Stimulated activated memory B cell treated with anti-CD40 and anti-IgM and Interleukin-4, amounts not matched to agents 10 μg/mL and 1 μg/mL and 100 μg/mL, for 72 hours (primary cell): ENCODE data around the gene TM7SF2.
"Not testable (repeated sequence)": the region's sequence is repeated elsewhere in the genome, so short reads cannot be mapped to it uniquely, and the experiment has no call there.

Source experiments
- ATAC-seq: fragments of 150-1000 bp; cut with Tn5 transposase; 2 replicates; pipeline ENCODE4 v1.10.0; 2021
- H3K27ac Mint-ChIP-seq: one replicate; pipeline ENCODE4 v1.8.0; 2022; ENCODE audit warnings: mild to moderate bottlenecking, mixed read lengths
- H3K27me3 Mint-ChIP-seq: one replicate; pipeline ENCODE4 v1.8.0; 2022; ENCODE audit warnings: mixed read lengths
- H3K36me3 Mint-ChIP-seq: one replicate; pipeline ENCODE4 v1.8.0; 2022; ENCODE audit warnings: mixed read lengths
- H3K4me1 Mint-ChIP-seq: one replicate; pipeline ENCODE4 v1.8.0; 2022; ENCODE audit warnings: mixed read lengths
- H3K4me3 Mint-ChIP-seq: one replicate; pipeline ENCODE4 v1.8.0; 2022; ENCODE audit warnings: mild to moderate bottlenecking, moderate library complexity, mixed read lengths
- H3K9me3 Mint-ChIP-seq: one replicate; pipeline ENCODE4 v1.8.0; 2022; ENCODE audit warnings: mixed read lengths

TM7SF2 gene

GRCh38 chr11:65141896-65142494 is 30.3 kb downstream of the TM7SF2 start:
- H3K4me3 Mint-ChIP-seq = no peak overlapping the region
- H3K36me3 Mint-ChIP-seq = peaks cover 4% of the 10 kb centered on the region

GRCh38 chr11:65147352-65148075 is 35.8 kb downstream of the TM7SF2 start:
- Mint-ChIP-seq H3K9me3 (no peaks in the 10 kb centered on the region), H3K4me1 (peaks cover 35% of the 10 kb centered on the region), H3K27ac (no peak overlapping the region), H3K27me3 (no peaks in the 10 kb centered on the region), H3K36me3 (no peaks in the 10 kb centered on the region), H3K4me3 (no peak overlapping the region)
- ATAC-seq = no peak

More at GRCh38 chr11:65141896-65142494, 30.3 kb downstream of the TM7SF2 start:
- no peak for ATAC-seq
- Mint-ChIP-seq H3K27me3 (no peaks in the 10 kb centered on the region), H3K9me3 (no peaks in the 10 kb centered on the region), H3K4me1 (peaks cover 30% of the 10 kb centered on the region), H3K27ac (no peak overlapping the region)

- no peak for ATAC-seq
- H3K4me1 Mint-ChIP-seq = peaks cover 39% of the 10 kb centered on the region
- no peaks in the 10 kb centered on the region for H3K36me3 Mint-ChIP-seq
- no peaks in the 10 kb centered on the region for H3K9me3 Mint-ChIP-seq
- no peaks in the 10 kb centered on the region for H3K27me3 Mint-ChIP-seq
- H3K4me3 Mint-ChIP-seq = no peak overlapping the region
- H3K27ac Mint-ChIP-seq = no peak overlapping the region
Measured at GRCh38 chr11:65148657-65149056, 37.0 kb downstream of the TM7SF2 start.

- peaks cover 39% of the 10 kb centered on the region for H3K4me1 Mint-ChIP-seq
Measured at GRCh38 chr11:65150131-65150508, 38.4 kb downstream of the TM7SF2 start.

GRCh38 chr11:65150509-65151299 is 39.0 kb downstream of the TM7SF2 start:
- H3K4me1 Mint-ChIP-seq = peaks cover 35% of the 10 kb centered on the region
- H3K36me3 Mint-ChIP-seq = no peaks in the 10 kb centered on the region
- H3K27ac Mint-ChIP-seq = peak overlapping the region; percentile 81
- H3K9me3 Mint-ChIP-seq = no peaks in the 10 kb centered on the region
- no peaks in the 10 kb centered on the region for H3K27me3 Mint-ChIP-seq
- peak; percentile 48 for ATAC-seq
- H3K4me3 Mint-ChIP-seq = no peak overlapping the region

More at GRCh38 chr11:65150131-65150508, 38.4 kb downstream of the TM7SF2 start:
- H3K27ac Mint-ChIP-seq, ATAC-seq, H3K4me3 Mint-ChIP-seq, H3K36me3 Mint-ChIP-seq, H3K9me3 Mint-ChIP-seq, H3K27me3 Mint-ChIP-seq: not testable (repeated sequence)

GRCh38 chr11:65151331-65151899 is 39.7 kb downstream of the TM7SF2 start:
- Mint-ChIP-seq H3K4me3 (no peak overlapping the region), H3K36me3 (no peaks in the 10 kb centered on the region), H3K27ac (peak overlapping the region; percentile 81), H3K27me3 (no peaks in the 10 kb centered on the region), H3K9me3 (no peaks in the 10 kb centered on the region), H3K4me1 (peaks cover 28% of the 10 kb centered on the region)
- ATAC-seq = no peak

- H3K4me3 Mint-ChIP-seq = peak overlapping the region; percentile 42
- H3K27ac Mint-ChIP-seq = peak overlapping the region; percentile 81
- peaks cover 26% of the 10 kb centered on the region for H3K4me1 Mint-ChIP-seq
- H3K36me3 Mint-ChIP-seq = no peaks in the 10 kb centered on the region
- H3K9me3 Mint-ChIP-seq = no peaks in the 10 kb centered on the region
- H3K27me3 Mint-ChIP-seq = no peaks in the 10 kb centered on the region
- ATAC-seq = peak; percentile 12
Measured at GRCh38 chr11:65152122-65152521, 40.5 kb downstream of the TM7SF2 start.

GRCh38 chr11:65156256-65156655 is 44.6 kb downstream of the TM7SF2 start:
- Mint-ChIP-seq H3K27ac (no peak overlapping the region), H3K4me1 (peaks cover 24% of the 10 kb centered on the region), H3K9me3 (no peaks in the 10 kb centered on the region), H3K36me3 (no peaks in the 10 kb centered on the region), H3K4me3 (no peak overlapping the region), H3K27me3 (no peaks in the 10 kb centered on the region)
- no peak for ATAC-seq

GRCh38 chr11:65156926-65157325 is 45.3 kb downstream of the TM7SF2 start:
- Mint-ChIP-seq H3K4me3 (no peak overlapping the region), H3K27ac (no peak overlapping the region), H3K9me3 (no peaks in the 10 kb centered on the region), H3K36me3 (no peaks in the 10 kb centered on the region), H3K27me3 (no peaks in the 10 kb centered on the region), H3K4me1 (peaks cover 18% of the 10 kb centered on the region)
- ATAC-seq = no peak

- H3K27me3 Mint-ChIP-seq = no peaks in the 10 kb centered on the region
- H3K9me3 Mint-ChIP-seq = no peaks in the 10 kb centered on the region
- no peak overlapping the region for H3K27ac Mint-ChIP-seq
- no peak overlapping the region for H3K4me3 Mint-ChIP-seq
- peaks cover 14% of the 10 kb centered on the region for H3K4me1 Mint-ChIP-seq
- H3K36me3 Mint-ChIP-seq = no peaks in the 10 kb centered on the region
- ATAC-seq = no peak
Measured at GRCh38 chr11:65157336-65157735, 45.7 kb downstream of the TM7SF2 start.

GRCh38 chr11:65159012-65159411 is 47.3 kb downstream of the TM7SF2 start:
- Mint-ChIP-seq H3K36me3 (no peaks in the 10 kb centered on the region), H3K4me1 (peaks cover 7% of the 10 kb centered on the region), H3K4me3 (no peak overlapping the region), H3K27me3 (no peaks in the 10 kb centered on the region), H3K27ac (no peak overlapping the region), H3K9me3 (no peaks in the 10 kb centered on the region)
- ATAC-seq = no peak

- H3K9me3 Mint-ChIP-seq = no peaks in the 10 kb centered on the region
- H3K36me3 Mint-ChIP-seq = no peaks in the 10 kb centered on the region
Measured at GRCh38 chr11:65160643-65161042, 49.0 kb downstream of the TM7SF2 start.

GRCh38 chr11:65163684-65164083 is 52.0 kb downstream of the TM7SF2 start:
- H3K4me3 Mint-ChIP-seq = no peak overlapping the region
- ATAC-seq = no peak
- H3K4me1 Mint-ChIP-seq = peaks cover 12% of the 10 kb centered on the region
- H3K27ac Mint-ChIP-seq = no peak overlapping the region
- H3K36me3 Mint-ChIP-seq = no peaks in the 10 kb centered on the region
- H3K9me3 Mint-ChIP-seq = no peaks in the 10 kb centered on the region
- no peaks in the 10 kb centered on the region for H3K27me3 Mint-ChIP-seq

More at GRCh38 chr11:65160643-65161042, 49.0 kb downstream of the TM7SF2 start:
- H3K4me3 Mint-ChIP-seq = no peak overlapping the region
- H3K4me1 Mint-ChIP-seq = peaks cover 7% of the 10 kb centered on the region
- no peak overlapping the region for H3K27ac Mint-ChIP-seq
- H3K27me3 Mint-ChIP-seq = no peaks in the 10 kb centered on the region
- no peak for ATAC-seq
